HL-60 (cell line): ENCODE measurements around the gene SLC22A23.
A peak's percentile ranks its signal among the peaks of the same experiment; 100 is the strongest.

ENCODE experiments used
- DNase-seq, 2 experiments: peaks; one replicate each; pipeline ENCODE4 v3.0.0-alpha.2; 2010 to 2020; ENCODE audit warnings: low read depth in 1 of 2, low spot score in 1 of 2
- H3K27ac ChIP-seq: fragments of 250-450 bp; sonication (Bioruptor Pico); replicated peaks from 2 replicates; pipeline ENCODE4 v1.5.1; 2020; ENCODE audit warnings: mild to moderate bottlenecking, moderate library complexity
- H3K27me3 ChIP-seq: fragments of 250-450 bp; sonication (Bioruptor Pico); 2 replicates; pipeline ENCODE4 v1.5.1; 2021; ENCODE audit warnings: mild to moderate bottlenecking, moderate library complexity; ENCODE audit not compliant: insufficient read depth, poor library complexity, severe bottlenecking
- H3K4me3 ChIP-seq: replicated peaks from 2 replicates; pipeline ENCODE4 v1.5.1; 2011; ENCODE audit warnings: mild to moderate bottlenecking, control low read depth, low read length; ENCODE audit not compliant: insufficient read depth
- GABPA ChIP-seq: IDR thresholded peaks from 2 replicates; pipeline ENCODE4 v1.6.1; 2012; ENCODE audit warnings: low read depth
- POLR2AphosphoS5 ChIP-seq: IDR thresholded peaks from 2 replicates; pipeline ENCODE4 v1.6.1; 2012; ENCODE audit warnings: low read depth
- SPI1 ChIP-seq: IDR thresholded peaks from 2 replicates; pipeline ENCODE4 v1.6.1; 2012; ENCODE audit warnings: low read depth, mild to moderate bottlenecking, borderline replicate concordance
- TF ChIP-seq, protein P1 (sequence below): IDR thresholded peaks from 2 replicates; pipeline ENCODE4 v1.6.1; 2012; ENCODE audit warnings: low read depth; ENCODE audit not compliant: insufficient replicate concordance
- TF ChIP-seq, protein P2 (sequence below): IDR thresholded peaks from one replicate; pipeline ENCODE4 v1.5.1; 2011; ENCODE audit warnings: low read length, control low read depth, inconsistent platforms; ENCODE audit not compliant: insufficient read depth

Gene SLC22A23

DNA sequence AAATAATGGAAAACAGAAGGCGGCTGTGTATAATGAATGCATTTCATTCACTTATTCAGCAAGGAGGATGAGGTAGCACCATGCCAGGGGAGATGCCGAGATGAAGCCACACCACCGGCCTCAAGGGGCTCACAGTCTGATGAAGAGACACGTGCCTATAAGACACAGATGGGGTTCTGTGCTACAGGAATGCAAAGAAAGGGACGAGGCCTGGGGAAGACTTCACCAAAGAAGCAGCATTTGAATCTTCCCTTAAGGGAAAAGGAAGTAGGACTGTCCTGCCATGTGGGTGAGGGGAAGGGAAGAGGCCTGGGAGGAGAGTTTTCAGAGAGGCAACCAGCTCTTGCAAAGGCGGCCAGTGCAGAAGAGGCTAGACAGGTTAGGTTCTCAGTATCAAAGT, 99.2 kb downstream of the SLC22A23 start:
- Histone ChIP-seq H3K27ac (no peak overlapping the region), H3K4me3 (no peak overlapping the region), H3K27me3 (peaks cover 2% of the 10 kb centered on the region)
- DNase-seq: no peak
- TF ChIP-seq, protein P1, sequence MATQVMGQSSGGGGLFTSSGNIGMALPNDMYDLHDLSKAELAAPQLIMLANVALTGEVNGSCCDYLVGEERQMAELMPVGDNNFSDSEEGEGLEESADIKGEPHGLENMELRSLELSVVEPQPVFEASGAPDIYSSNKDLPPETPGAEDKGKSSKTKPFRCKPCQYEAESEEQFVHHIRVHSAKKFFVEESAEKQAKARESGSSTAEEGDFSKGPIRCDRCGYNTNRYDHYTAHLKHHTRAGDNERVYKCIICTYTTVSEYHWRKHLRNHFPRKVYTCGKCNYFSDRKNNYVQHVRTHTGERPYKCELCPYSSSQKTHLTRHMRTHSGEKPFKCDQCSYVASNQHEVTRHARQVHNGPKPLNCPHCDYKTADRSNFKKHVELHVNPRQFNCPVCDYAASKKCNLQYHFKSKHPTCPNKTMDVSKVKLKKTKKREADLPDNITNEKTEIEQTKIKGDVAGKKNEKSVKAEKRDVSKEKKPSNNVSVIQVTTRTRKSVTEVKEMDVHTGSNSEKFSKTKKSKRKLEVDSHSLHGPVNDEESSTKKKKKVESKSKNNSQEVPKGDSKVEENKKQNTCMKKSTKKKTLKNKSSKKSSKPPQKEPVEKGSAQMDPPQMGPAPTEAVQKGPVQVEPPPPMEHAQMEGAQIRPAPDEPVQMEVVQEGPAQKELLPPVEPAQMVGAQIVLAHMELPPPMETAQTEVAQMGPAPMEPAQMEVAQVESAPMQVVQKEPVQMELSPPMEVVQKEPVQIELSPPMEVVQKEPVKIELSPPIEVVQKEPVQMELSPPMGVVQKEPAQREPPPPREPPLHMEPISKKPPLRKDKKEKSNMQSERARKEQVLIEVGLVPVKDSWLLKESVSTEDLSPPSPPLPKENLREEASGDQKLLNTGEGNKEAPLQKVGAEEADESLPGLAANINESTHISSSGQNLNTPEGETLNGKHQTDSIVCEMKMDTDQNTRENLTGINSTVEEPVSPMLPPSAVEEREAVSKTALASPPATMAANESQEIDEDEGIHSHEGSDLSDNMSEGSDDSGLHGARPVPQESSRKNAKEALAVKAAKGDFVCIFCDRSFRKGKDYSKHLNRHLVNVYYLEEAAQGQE: no peak
- no peak for TF ChIP-seq POLR2AphosphoS5
- TF ChIP-seq, protein P2, sequence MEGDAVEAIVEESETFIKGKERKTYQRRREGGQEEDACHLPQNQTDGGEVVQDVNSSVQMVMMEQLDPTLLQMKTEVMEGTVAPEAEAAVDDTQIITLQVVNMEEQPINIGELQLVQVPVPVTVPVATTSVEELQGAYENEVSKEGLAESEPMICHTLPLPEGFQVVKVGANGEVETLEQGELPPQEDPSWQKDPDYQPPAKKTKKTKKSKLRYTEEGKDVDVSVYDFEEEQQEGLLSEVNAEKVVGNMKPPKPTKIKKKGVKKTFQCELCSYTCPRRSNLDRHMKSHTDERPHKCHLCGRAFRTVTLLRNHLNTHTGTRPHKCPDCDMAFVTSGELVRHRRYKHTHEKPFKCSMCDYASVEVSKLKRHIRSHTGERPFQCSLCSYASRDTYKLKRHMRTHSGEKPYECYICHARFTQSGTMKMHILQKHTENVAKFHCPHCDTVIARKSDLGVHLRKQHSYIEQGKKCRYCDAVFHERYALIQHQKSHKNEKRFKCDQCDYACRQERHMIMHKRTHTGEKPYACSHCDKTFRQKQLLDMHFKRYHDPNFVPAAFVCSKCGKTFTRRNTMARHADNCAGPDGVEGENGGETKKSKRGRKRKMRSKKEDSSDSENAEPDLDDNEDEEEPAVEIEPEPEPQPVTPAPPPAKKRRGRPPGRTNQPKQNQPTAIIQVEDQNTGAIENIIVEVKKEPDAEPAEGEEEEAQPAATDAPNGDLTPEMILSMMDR: no peak
- TF ChIP-seq GABPA: no peak
- no peak for TF ChIP-seq SPI1

DNA sequence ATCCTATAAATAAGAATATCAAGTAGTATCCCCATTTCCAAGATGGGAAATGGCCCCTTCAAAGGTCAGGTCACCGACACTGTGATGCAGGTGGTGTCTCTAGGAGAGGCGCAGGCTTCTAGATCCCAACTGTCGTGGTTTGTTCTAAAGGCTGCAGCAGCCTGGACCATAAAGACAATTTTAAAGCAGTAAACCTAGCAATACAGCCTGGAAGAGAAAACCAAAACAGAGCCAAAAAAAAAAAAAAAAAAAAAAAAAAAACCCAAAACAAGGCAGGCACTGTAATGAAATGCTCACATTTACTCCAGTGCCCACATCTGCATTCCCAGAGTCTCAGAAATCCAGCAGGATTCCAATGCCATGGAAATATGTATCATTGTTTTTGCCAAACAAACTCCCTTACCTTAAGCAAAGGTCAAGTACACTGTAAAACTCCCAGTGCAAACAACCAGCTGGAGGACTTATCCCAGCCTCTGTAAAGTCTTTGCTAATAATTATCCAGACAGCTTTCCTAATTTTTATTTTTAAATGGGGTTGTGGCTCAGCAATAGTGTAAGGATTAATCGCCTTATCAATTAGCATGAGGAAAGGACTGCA, 99.9 kb downstream of the SLC22A23 start:
- no peak overlapping the region for H3K27ac ChIP-seq
- no peak overlapping the region for H3K4me3 ChIP-seq
- no peak for TF ChIP-seq SPI1
- TF ChIP-seq, protein P2: no peak
- TF ChIP-seq GABPA: no peak
- TF ChIP-seq POLR2AphosphoS5: no peak
- TF ChIP-seq, protein P1: no peak
- peaks cover 2% of the 10 kb centered on the region for H3K27me3 ChIP-seq
- no peak for DNase-seq

DNA sequence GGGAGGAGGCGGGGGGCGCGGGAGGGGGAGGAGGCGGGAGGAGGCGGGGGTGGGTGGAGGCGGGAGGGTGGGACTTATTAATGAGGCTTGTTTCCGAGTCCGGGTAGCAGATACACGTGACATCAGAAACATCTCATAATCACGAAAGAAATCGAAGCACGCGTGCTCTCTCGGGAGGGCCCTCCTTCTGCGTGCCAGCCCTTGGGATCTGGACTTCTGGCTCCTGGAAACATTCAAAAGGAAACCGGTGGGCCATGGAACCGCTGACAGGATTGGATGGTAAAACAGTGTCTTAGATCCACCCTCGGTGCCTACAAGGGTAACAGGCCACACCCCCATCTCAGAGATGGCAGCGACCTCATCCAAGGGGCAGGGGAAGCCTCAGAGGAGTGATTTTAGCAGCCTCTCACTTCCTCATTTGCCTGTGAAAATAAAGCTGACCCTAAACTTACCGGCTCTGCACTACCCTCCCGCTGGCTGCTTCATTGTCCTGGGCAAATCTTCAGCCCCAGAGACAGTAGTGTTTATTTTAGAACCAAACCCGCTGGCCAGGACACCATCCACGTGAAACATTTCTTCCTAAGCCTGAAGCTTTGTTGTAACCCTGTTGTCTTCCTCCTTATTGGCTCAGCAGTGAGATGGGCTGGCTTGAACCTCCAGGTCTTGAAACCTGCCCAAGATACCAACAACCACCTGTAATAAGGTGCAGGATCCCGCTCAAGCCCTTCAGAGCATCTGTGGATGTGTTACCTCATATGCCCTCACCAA, 100.6 kb downstream of the SLC22A23 start:
- TF ChIP-seq SPI1: peak; percentile 94
- TF ChIP-seq, protein P2: no peak
- H3K27me3 ChIP-seq: peaks cover 2% of the 10 kb centered on the region
- peak in 1 of 2 experiments; percentile 72 for DNase-seq
- no peak overlapping the region for H3K27ac ChIP-seq
- peak overlapping the region; percentile 26 for H3K4me3 ChIP-seq
